A549 treated with DMSO at 1 μM for 4 hours (cell line): Measurements from ENCODE around the gene MARCHF6. TPM values are rescaled to one million over a fixed set of nuclear protein-coding genes. Genes with fewer than 3 reads are reported as not detected.

Experiments used
- total RNA-seq: library from RNA; stranded (reverse); fragments of 200-300 nt; extraction: Qiagen RNA extraction; gene quantifications from 5 replicates; pipeline ENCODE4 v1.2.3, GENCODE V29; 2022; ENCODE audit warnings: low read depth

The MARCHF6 gene
- total RNA-seq, result 56.3 to 83.9 TPM (median 77.3 TPM) in 5 replicates

GRCh38 chr5:10353241-10354047, at the start of gene MARCHF6:
Gene MARCHF6 (plus strand): TSS chr5:10353695. CDS start chr5:10353899, 204 bp downstream.

GRCh38 chr5:10307206-10308148, 46.0 kb upstream of the MARCHF6 start, which contains the start of gene CMBL:
Gene CMBL (minus strand): TSS chr5:10307902. CDS start chr5:10290762, 17,140 bp downstream.

Other genes with a start within 250 kb of the MARCHF6 start
- gene ATPSCKMT, start 103.8 kb upstream of the MARCHF6 start, total RNA-seq, result 12.4 to 17.8 TPM (median 12.8 TPM) in 5 replicates
- 543 to 707 TPM (median 560 TPM) in 5 replicates for gene CCT5, start 103.4 kb upstream of the MARCHF6 start, total RNA-seq
- gene CMBL, start 45.8 kb upstream of the MARCHF6 start, total RNA-seq, result 19.2 to 23.5 TPM (median 22.2 TPM) in 5 replicates
- 1.00 to 2.9 TPM (median 2.1 TPM) in 5 replicates for gene ROPN1L, start 88.2 kb downstream of the MARCHF6 start, total RNA-seq
- gene ANKRD33B, start 210.4 kb downstream of the MARCHF6 start, total RNA-seq, result 11.3 to 13.1 TPM (median 12.2 TPM) in 5 replicates